DND-41 (cell line): Measurements from ENCODE around the gene SIAH1.

ENCODE experiments used
- EZH2 ChIP-seq: IDR thresholded peaks from 3 replicates; pipeline ENCODE4 v1.6.1; 2012; ENCODE audit warnings: borderline replicate concordance, low read depth, mild to moderate bottlenecking, moderate library complexity, low read length, inconsistent platforms; ENCODE audit not compliant: severe bottlenecking
- TF ChIP-seq, protein P1 (sequence below): IDR thresholded peaks from 2 replicates; pipeline ENCODE4 v1.5.1; 2012; ENCODE audit warnings: borderline replicate concordance, low read length, moderate library complexity, mild to moderate bottlenecking; ENCODE audit not compliant: poor library complexity, severe bottlenecking; ENCODE audit errors: extremely low read depth

DNA sequence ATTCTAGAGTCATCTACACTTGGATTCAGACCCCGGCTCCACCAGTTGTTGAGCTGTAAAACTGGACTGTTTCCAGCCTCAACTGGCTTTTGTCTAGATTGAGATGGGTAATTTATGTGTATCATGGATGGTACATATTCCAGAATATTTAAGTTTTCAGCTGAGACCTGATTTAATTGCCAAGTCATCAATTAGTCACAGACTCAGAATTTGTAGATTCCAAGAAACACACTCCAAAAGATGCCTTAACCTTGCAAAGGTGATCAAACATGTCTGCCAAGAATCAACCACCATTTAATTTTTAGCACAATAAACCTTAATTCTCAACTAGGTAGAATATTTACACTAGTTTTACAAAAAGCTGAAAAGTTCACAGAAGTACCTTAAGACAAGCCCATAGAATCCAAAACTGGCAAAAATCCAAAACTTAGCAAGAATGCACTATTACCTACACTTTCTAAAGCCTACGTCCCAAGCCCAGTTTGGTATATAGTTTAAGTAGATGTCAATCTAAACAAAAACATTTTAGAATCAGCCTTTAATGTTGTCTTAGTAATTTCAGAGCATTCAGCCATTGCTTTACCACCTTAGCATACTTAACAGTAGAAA, 17.7 kb downstream of the SIAH1 start:
- TF ChIP-seq, protein P1, sequence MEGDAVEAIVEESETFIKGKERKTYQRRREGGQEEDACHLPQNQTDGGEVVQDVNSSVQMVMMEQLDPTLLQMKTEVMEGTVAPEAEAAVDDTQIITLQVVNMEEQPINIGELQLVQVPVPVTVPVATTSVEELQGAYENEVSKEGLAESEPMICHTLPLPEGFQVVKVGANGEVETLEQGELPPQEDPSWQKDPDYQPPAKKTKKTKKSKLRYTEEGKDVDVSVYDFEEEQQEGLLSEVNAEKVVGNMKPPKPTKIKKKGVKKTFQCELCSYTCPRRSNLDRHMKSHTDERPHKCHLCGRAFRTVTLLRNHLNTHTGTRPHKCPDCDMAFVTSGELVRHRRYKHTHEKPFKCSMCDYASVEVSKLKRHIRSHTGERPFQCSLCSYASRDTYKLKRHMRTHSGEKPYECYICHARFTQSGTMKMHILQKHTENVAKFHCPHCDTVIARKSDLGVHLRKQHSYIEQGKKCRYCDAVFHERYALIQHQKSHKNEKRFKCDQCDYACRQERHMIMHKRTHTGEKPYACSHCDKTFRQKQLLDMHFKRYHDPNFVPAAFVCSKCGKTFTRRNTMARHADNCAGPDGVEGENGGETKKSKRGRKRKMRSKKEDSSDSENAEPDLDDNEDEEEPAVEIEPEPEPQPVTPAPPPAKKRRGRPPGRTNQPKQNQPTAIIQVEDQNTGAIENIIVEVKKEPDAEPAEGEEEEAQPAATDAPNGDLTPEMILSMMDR = no peak
- TF ChIP-seq EZH2 = no peak
